K562 (cell line): ENCODE data around the gene PEPD. TPM values are rescaled to one million over a fixed set of nuclear protein-coding genes. Genes with fewer than 3 reads are reported as not detected.

Experiments used
- ATAC-seq: fragments of 200-7000 bp; cut with Tn5 transposase; 3 replicates; pipeline ENCODE4 v1.9.1; 2020; ENCODE audit warnings: moderate library complexity
- BruUV-seq: library from RNA; stranded (reverse); fragments of 400-500 nt; replicated peaks from 2 replicates; lab custom pipeline; 2021; lab: Mats Ljungman, UMichigan
- CTCF ChIA-PET: fragments of 300-600 bp; formaldehyde crosslinking; extraction: SDS; loops from one replicate; lab custom pipeline; 2021; ENCODE audit warnings: low intra/inter-chr PET ratio; lab: Yijun Ruan, JAX
- POLR2A ChIA-PET: fragments of 300-600, 350-650 bp; sonication (Branson Sonifier 250); formaldehyde crosslinking; extraction: SDS; loops from one replicate; lab custom pipeline; 2021; ENCODE audit warnings: antibody characterized with exemption, inconsistent platforms; lab: Yijun Ruan, JAX
- DNase-seq, 4 experiments: peaks; one replicate each; pipeline versions ENCODE4 v3.0.0 to v3.0.0-alpha.2; 2011 to 2018; ENCODE audit warnings: low spot score in 3 of 4, mixed read lengths in 3 of 4; ENCODE audit errors: extremely low read depth in 1 of 4
- FAIRE-seq: peaks from 2 replicates; lab custom pipeline; 2011; peaks lifted over from hg19 to GRCh38; lab: Jason Lieb, UNC
- H2AFZ ChIP-seq: 2 replicates; pipeline ENCODE4 v1.6.0; 2011; ENCODE audit warnings: low read depth, low read length, control low read depth, inconsistent platforms
- H3K27ac ChIP-seq: fragments of 200-600 bp; 3 replicates; pipeline ENCODE4 v1.8.0; 2011; ENCODE audit warnings: low read depth, mild to moderate bottlenecking, control low read depth, inconsistent platforms, low read length, moderate library complexity, mixed read lengths; ENCODE audit errors: extremely low read depth
- H3K27me3 ChIP-seq, 2 experiments: fragments of 300-600 bp in 1 of 2; 2 replicates in 1 of 2; 3 replicates in 1 of 2; pipeline versions ENCODE4 v1.6.0 to v1.8.0; 2011; ENCODE audit warnings: inconsistent platforms in 2 of 2, low read length in 2 of 2, mild to moderate bottlenecking in 1 of 2, mixed read lengths in 1 of 2, moderate library complexity in 1 of 2; ENCODE audit not compliant: control insufficient read depth in 2 of 2, insufficient read depth in 2 of 2
- H3K36me3 ChIP-seq: fragments of 300-600 bp; 3 replicates; pipeline ENCODE4 v1.8.0; 2011; ENCODE audit warnings: mild to moderate bottlenecking, low read length, inconsistent platforms; ENCODE audit not compliant: control insufficient read depth, insufficient read depth
- H3K4me1 ChIP-seq, 2 experiments: fragments of 200-600 bp in 1 of 2; replicated peaks in 1 of 2; 2 replicates in 1 of 2; 3 replicates in 1 of 2; pipeline versions ENCODE4 v1.5.1 to v1.8.0; 2011; ENCODE audit warnings: inconsistent platforms in 2 of 2, low read length in 2 of 2, mild to moderate bottlenecking in 1 of 2, mixed read lengths in 1 of 2, moderate library complexity in 1 of 2; ENCODE audit not compliant: control insufficient read depth in 2 of 2, insufficient read depth in 2 of 2
- H3K4me2 ChIP-seq: 2 replicates; pipeline ENCODE4 v1.6.1; 2011; ENCODE audit warnings: low read length, control low read depth, inconsistent platforms, mixed read lengths; ENCODE audit not compliant: insufficient read depth
- H3K4me3 ChIP-seq: fragments of 200-600 bp; sonication (generic), shearing (Covaris generic); 2 replicates; pipeline ENCODE4 v1.5.1; 2016; ENCODE audit warnings: control low read depth, inconsistent platforms
- H3K79me2 ChIP-seq: fragments of 200-600 bp; 3 replicates; pipeline ENCODE4 v1.8.0; 2011; ENCODE audit warnings: low read length, inconsistent platforms; ENCODE audit not compliant: control insufficient read depth, insufficient read depth
- H3K9ac ChIP-seq, 2 experiments: 2 replicates each; pipeline versions ENCODE4 v1.6.0 to v1.6.1; 2011; ENCODE audit warnings: low read depth in 2 of 2, low read length in 2 of 2, control low read depth in 1 of 2, inconsistent platforms in 1 of 2, mild to moderate bottlenecking in 1 of 2, mixed read lengths in 1 of 2; ENCODE audit not compliant: insufficient read depth in 1 of 2
- H3K9me1 ChIP-seq: one replicate; pipeline ENCODE4 v1.6.0; 2011; ENCODE audit warnings: inconsistent platforms, mild to moderate bottlenecking, low read length, moderate library complexity; ENCODE audit not compliant: control insufficient read depth, insufficient read depth
- H3K9me3 ChIP-seq: replicated peaks from 2 replicates; pipeline ENCODE4 v1.5.1; 2011; ENCODE audit warnings: low read depth, low read length, inconsistent platforms; ENCODE audit not compliant: control insufficient read depth, insufficient read depth
- H4K20me1 ChIP-seq: replicated peaks from 2 replicates; pipeline ENCODE4 v1.6.1; 2011; ENCODE audit warnings: low read length, inconsistent platforms, mixed read lengths; ENCODE audit not compliant: control insufficient read depth, insufficient read depth
- HDGF ChIP-seq: fragments of 450-650 bp; IDR thresholded peaks from 2 replicates; pipeline ENCODE4 v1.6.1; 2016
- MLLT1 ChIP-seq, 2 experiments: fragments of 450-650 bp; IDR thresholded peaks; 2 replicates each; pipeline ENCODE4 v1.6.1; 2016
- SMARCA5 ChIP-seq: fragments of 450-650 bp; IDR thresholded peaks from 2 replicates; pipeline ENCODE4 v1.6.1; 2016
- TEAD4 ChIP-seq, 2 experiments: sonication (generic) in 1 of 2; formaldehyde crosslinking in 1 of 2; IDR thresholded peaks; 2 replicates each; pipeline versions ENCODE4 v1.6.1 to v1.8.0; 2012 to 2022; ENCODE audit warnings: borderline replicate concordance in 1 of 2, inconsistent platforms in 1 of 2, low read length in 1 of 2, mild to moderate bottlenecking in 1 of 2, missing genetic modification reagents in 1 of 2
- ZNF316 ChIP-seq: fragments of 450-650 bp; IDR thresholded peaks from 2 replicates; pipeline ENCODE4 v1.6.1; 2016
- WGBS: fragments of 100-300 bp; shearing (Covaris generic); methylation state at CpG from one replicate; pipeline ENCODE4 v1.1.6; 2016; ENCODE audit warnings: low coverage, mixed read lengths; ENCODE audit not compliant: insufficient coverage; ENCODE audit errors: missing lambda C conversion rate; 5-methylcytosine and 5-hydroxymethylcytosine counted together
- in situ Hi-C: fragments of 300-500 bp; cut with MboI; formaldehyde crosslinking; loops from 4 replicates; pipeline ENCODE4 v1.15.0; 2018; ENCODE audit warnings: inconsistent platforms, mixed read lengths
- intact Hi-C: fragments of 100-400 bp; cut with micrococcal nuclease; formaldehyde crosslinking; loops from 2 replicates; pipeline ENCODE4 v1.14.2; 2022
- polyA plus RNA-seq, 8 experiments: library from polyadenylated mRNA; depleted of rRNA in 4 of 8; stranded (reverse) in 5 of 8; unstranded in 3 of 8; fragments of >200 nt; fragmentation: Nextera tagmentation in 2 of 8; fragmentation: Illumina TruSeq in 1 of 8; extraction: Ambion mirVana in 2 of 8; extraction: Trizol in 1 of 8; gene quantifications; 2 replicates each; pipeline versions ENCODE4 v1.2.1 to v1.2.3, GENCODE V29; 2011 to 2014; ENCODE audit warnings: inconsistent platforms in 1 of 8, missing spikeins in 1 of 8
- total RNA-seq, 7 experiments: library from RNA; depleted of rRNA in 6 of 7; stranded (reverse); fragments of >200 nt in 6 of 7; fragmentation: Illumina TruSeq in 2 of 7; extraction: Trizol in 2 of 7; gene quantifications; 2 replicates each; pipeline versions ENCODE4 v1.2.1 to v1.2.3, GENCODE V29; 2011 to 2021; ENCODE audit warnings: low replicate concordance in 1 of 7

The PEPD gene
- total and polyA plus RNA-seq, 9 of the 15 experiments (the other 6 are each of a cell fraction or from before 2014, with no cell fraction given), result 1.3 to 19.2 (median 16.0) TPM

GRCh38 chr19:33379151-33379829, 142.3 kb downstream of the PEPD start:
- POLR2A ChIA-PET, result interaction anchor here (0.6 to 4.2 kb wide), 6 partner anchors 11 to 1352 kb away, joined by 3 to 16 read pairs (median 4); no protein-coding TSS in a partner anchor
- WGBS, result 89% methylated on average over 16 of the region's 16 CpGs
- no peak for FAIRE-seq

More at GRCh38 chr19:33379151-33379829, 142.3 kb downstream of the PEPD start:
- CTCF ChIA-PET, result no interaction called here
- 0 out of 4 replicates have a peak overlapping the region, but pooled peaks of 1 of the 2 experiments have one; percentile 47 for H3K9ac ChIP-seq
- TF ChIP-seq MLLT1 (IDR thresholded peaks at IDR 0.05), result peak in 1 of 2 experiments; percentile 28; a peak in 1 of 4 replicates
- no peak for TF ChIP-seq TEAD4 (IDR thresholded peaks at IDR 0.05; ENCODE audit: low read length)
- TF ChIP-seq TEAD4 (CRISPR knock-in tag; IDR thresholded peaks at IDR 0.05; ENCODE audit: borderline replicate concordance), result no peak
- TF ChIP-seq HDGF, result no peak
- peak; percentile 44; the same call in 1 of the 2 replicates for TF ChIP-seq ZNF316
- no peak for TF ChIP-seq SMARCA5
- H3K4me3 ChIP-seq, result no peak overlapping the region
- H3K9me3 ChIP-seq, result no peaks in the 10 kb centered on the region
- intact Hi-C loops, result loop anchor here (10.0 kb wide), 1 partner anchor 404 kb away; the partner anchor contains the start of genes CEP89 and FAAP24
- no TSS peak for BruUV-seq
- H3K9me1 ChIP-seq, result peaks cover 3% of the 10 kb centered on the region
- H4K20me1 ChIP-seq, result peaks cover 88% of the 10 kb centered on the region
- no peak overlapping the region for H3K4me2 ChIP-seq
- no peak overlapping the region for H3K27ac ChIP-seq
- in situ Hi-C loops, result no loop called here
- H3K27me3 ChIP-seq, result no peaks in the 10 kb centered on the region
- H3K4me1 ChIP-seq, result peaks cover 0 to 19% of the 10 kb centered on the region in 2 experiments; a peak in 3 of 5 replicates
- peaks cover 31% of the 10 kb centered on the region for H3K36me3 ChIP-seq
- ATAC-seq, result no peak
- H2AFZ ChIP-seq, result no peak overlapping the region
- H3K79me2 ChIP-seq, result peaks cover 79% of the 10 kb centered on the region
- no peak for DNase-seq
